A549 (cell line): ENCODE data around the gene LILRB2.

Source experiments
- CBX8 ChIP-seq: fragments of 200-600 bp; sonication (generic); IDR thresholded peaks from 2 replicates; pipeline ENCODE4 v1.6.1; 2016
- POLR2A ChIP-seq: IDR thresholded peaks from 2 replicates; pipeline ENCODE4 v1.6.1; 2012; ENCODE audit warnings: mild to moderate bottlenecking, low read length

GRCh38 chr19:54268936-54269335 is 12.0 kb downstream of the LILRB2 start:
- no peak for TF ChIP-seq POLR2A
- TF ChIP-seq CBX8: no peak
